ENCODE results near the gene RGS9.
"Not testable (repeated sequence)": the region's sequence is repeated elsewhere in the genome, so short reads cannot be mapped to it uniquely, and the experiment has no call there.

The RGS9 gene

DNA sequence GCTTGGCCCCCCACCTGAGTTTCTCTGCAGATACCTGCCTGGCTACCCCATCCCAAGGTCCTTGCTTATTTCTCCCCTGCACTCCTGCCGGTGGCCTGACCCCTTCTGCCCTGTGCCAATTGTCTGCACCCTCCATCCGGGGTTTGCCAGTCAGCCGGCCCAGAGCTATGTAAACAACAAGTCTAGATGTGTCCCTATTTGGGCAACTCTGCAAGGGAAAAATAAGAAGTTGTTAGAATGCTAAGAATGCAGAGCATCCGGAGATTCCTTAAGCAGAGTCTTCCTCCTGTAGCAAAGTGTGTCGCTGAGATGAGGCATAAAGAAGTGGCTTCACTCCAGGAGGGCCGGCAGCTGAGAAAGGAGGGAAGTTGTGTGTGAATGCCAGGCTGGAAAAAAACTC, 46.6 kb downstream of the RGS9 start:
- DNase-seq (ENCODE audit: low read depth in 2 of 2) = no peak

DNA sequence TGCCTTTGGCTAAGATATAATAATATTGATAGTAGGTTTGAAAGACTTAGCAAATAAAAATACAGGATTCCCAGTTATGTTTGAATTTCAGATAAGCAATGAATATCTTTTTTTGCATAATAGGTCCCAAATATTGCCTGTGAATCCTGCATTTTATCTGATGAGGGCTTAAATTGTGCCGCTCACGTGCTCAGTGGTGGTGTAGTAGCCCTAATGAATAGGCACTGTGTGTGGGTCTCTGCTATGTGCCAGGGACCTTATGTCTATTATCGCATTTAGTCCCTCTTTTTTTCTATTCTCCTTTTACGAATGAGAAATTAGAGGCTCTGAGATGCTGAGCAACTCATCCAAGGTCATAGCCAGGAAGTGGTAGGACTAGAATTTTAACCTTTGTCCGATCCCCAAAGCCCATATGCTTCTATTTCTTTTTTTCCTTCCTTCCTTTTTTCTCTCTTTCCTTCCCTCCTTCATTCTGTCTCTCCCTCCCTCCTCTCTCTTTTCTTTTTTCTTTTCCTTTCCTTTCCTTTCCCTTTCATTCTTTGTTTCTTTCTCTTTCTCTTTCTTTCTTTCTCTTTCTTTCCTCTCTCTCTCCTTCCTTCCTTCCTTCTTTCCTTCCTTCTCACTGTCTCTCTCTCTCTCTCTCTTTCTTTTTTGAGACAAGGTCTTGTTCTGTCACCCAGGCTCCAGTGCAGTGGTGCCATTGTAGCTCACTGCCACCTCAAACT, 47.2 kb downstream of the RGS9 start:
- no peak for DNase-seq (ENCODE audit: low read depth in 2 of 2)

GRCh38 chr17:65185062-65185461, 47.9 kb downstream of the RGS9 start:
- no peak for DNase-seq (ENCODE audit: low read depth in 2 of 2)

GRCh38 chr17:65185668-65186382, 48.7 kb downstream of the RGS9 start:
- no peak for DNase-seq (ENCODE audit: low read depth in 2 of 2)

GRCh38 chr17:65190467-65191097, 53.4 kb downstream of the RGS9 start:
- no peak for DNase-seq (ENCODE audit: low read depth in 2 of 2)

GRCh38 chr17:65191811-65192740, 54.9 kb downstream of the RGS9 start:
- DNase-seq (ENCODE audit: low read depth in 2 of 2) = no peak

DNA sequence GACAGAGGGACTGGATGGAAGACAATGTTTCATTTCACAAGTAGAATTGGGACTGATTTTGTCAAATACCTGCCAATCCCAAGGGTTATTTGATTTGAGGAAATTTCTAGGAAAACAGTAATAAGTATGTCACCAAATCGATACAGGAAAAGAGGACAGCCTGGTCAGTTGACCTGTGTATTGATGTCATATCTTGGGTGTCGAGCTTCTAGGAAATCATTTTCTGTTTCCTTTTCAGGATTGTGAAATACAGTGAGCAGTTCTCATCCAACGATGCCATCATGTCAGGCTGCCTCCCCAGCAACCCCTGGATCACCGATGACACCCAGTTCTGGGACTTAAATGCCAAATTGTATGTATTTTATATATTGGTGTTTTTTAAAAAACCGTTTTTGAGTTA, 56.1 kb downstream of the RGS9 start:
- DNase-seq (ENCODE audit: low read depth in 2 of 2) = no peak

DNA sequence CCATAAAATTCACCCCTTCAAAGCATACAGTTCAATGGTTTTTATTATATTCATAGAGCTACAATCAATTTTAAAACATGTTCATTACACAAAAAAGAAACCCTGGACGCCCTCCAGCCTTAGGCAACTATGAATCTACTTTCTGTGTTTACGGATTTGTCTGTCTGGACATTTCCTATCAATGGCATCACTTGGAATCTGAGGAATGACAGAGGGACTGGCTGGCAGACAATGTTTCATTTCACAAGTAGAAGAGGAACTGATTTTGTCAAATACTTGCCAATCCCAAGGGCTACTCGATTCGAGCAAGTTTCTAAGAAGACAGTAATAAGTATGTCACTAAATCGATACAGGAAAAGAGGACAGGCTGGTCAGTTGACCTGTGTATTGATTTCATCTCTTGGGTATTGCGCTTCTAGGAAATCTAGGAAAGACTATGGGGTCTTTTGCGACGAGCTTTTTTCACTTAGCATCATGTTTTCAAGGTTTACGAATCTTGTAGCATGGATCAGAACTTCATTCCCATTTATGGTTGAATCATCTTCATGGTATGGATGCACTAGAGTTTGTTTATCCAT, 56.6 kb downstream of the RGS9 start:
- no peak for DNase-seq (ENCODE audit: low read depth in 2 of 2)

DNA sequence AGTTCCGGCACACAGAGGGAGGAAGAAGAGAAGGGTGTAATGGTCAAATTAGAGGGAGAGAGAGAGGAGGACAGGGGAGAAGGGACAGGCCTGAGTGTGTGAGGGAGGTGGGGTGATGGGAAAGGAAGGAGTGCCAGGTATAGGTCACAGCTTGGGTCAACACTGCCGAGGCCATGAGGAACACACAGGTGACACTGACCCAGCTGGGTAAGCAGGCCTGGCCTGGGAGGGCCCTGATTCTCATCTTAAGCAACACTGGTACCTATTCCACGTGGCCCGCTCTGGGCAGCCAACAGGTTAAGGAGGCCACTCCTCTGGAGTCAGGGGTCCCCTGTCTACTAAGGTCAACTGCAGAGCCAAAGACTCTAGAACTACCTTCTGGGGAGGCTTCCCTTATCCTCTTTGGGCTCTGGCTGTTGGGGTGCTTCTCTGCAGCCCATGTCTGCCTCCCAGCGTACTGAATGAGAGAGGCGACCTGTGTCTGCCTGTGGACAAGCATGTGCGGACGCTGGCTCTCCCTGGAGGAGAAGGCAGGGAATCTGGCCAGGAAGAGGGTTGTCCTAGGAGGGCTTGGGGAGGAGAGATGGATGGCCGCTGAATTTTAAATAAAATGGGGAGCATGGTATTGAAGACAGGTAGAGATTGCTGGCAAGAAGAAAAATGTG, 57.6 kb downstream of the RGS9 start:
- no peak for DNase-seq (ENCODE audit: low read depth in 2 of 2)

DNA sequence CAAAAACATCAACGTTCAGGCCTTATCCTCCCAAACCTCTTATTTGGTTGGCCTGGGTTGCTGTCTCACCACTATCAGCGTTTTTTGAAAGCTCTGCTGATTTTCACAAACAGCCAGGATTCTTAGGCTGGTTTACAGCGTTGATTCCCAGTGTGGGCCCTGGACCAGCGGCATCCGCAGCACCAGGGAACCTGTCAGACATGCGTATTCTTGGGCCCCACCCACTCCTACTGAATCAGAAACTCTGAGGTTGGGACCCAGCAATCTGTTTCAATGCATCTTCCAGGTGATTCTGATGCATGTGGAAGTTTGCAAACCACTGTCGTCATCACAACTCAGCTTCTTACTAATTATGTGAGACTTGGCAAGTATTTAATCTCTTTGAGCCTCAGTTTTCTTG, 58.5 kb downstream of the RGS9 start:
- DNase-seq (ENCODE audit: low read depth in 2 of 2) = no peak

GRCh38 chr17:65196617-65197016, 59.4 kb downstream of the RGS9 start:
- no peak for DNase-seq (ENCODE audit: low read depth in 2 of 2)

DNA sequence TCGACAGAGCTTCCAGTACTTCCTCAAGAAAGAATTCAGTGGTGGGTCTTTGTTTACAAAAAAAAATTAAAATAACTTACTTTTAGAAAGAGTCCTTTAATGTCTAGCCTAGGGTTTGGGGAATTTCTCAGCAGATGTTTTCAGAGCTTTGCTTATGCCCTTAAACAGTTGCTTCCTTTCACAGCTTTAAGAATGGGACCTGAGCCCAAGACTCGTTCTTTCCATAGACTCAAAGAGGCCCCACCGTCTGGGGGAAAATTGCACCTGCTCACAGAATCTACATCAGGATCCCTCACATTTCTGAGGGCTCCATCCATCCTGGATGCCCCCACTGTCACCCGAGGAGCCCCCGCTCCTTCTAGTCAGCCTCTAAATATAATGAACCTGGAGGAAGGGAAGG, 60.0 kb downstream of the RGS9 start:
- DNase-seq (ENCODE audit: low read depth in 2 of 2) = no peak

- DNase-seq (ENCODE audit: low read depth in 2 of 2) = no peak
Observed at GRCh38 chr17:65198653-65199382, 61.6 kb downstream of the RGS9 start.

- no peak for DNase-seq (ENCODE audit: low read depth in 2 of 2)
Observed at GRCh38 chr17:65201331-65201730, 64.2 kb downstream of the RGS9 start.

DNA sequence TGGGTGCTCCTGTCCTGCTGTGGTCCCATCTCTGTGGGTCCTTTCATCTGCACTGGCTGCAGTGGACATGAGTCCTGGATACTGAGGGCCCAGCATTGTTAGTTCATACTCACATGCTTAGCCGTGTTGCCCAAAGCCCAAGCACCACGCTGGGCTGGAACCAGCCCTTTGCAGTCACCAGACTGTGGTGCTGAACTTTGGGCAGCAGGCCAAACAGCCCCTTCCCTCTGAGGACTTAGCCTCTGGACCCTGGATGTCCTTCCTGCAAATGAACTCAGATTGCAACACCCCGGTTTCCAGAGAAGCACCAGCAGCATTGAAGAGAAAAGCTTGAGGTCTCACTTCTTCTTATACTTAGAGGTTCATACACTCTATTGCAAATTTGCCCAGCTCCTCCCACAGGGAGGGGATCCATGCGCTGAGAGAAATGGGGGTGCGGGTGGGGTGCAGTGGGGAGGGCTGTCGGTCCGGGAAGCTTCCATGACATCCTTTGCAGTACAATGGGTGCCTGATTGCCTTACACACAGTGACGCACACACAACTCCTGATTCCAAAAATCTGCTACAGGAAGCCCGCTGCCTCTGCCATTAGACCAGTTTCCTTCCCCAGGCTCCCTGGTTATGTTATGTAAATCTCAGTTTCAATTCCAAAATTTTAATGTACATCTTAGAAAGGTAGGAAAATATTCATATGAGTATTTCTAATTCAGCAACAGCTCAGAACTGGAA, 65.8 kb downstream of the RGS9 start:
- no peak for DNase-seq (ENCODE audit: low read depth in 2 of 2)

- no peak for DNase-seq (ENCODE audit: low read depth in 2 of 2)
Observed at GRCh38 chr17:65204001-65204400, 66.8 kb downstream of the RGS9 start.

DNA sequence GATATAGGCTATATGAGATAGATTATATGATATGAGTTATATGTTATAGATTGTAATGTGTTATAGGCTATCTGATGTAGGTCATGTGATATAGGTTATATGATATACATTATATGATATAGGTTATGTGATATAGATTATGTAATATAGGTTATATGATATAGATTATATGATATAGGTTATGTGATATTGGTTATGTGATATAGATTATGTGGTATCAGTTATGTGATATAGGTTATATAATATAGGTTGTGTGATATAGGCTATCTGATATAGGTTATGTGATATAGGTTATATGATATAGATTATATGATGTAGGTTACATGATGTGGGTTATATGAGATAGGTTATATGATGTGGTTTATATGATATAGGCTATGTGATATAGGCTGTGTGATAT, 68.5 kb downstream of the RGS9 start:
- DNase-seq (ENCODE audit: low read depth in 2 of 2) = no peak

DNA sequence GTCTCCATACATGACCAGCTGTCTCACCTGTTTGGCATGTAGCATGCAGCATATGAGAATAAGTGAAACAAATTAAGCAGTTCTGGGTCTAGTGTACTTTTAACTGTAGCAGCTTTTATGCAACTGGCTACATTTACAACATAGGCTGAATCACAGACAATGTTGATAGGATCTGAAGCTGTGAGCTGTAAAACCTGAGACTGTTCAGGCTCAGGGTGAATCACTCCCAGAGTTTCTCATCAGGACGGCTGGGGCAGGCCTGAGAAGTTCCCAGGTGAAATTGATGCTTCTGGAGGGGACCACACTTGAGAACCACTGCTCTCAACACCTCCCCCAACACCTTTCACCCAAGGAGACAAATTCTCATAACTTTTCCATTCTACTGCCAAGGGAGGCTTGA, 70.3 kb downstream of the RGS9 start:
- DNase-seq (ENCODE audit: low read depth in 2 of 2) = not testable (repeated sequence)

DNA sequence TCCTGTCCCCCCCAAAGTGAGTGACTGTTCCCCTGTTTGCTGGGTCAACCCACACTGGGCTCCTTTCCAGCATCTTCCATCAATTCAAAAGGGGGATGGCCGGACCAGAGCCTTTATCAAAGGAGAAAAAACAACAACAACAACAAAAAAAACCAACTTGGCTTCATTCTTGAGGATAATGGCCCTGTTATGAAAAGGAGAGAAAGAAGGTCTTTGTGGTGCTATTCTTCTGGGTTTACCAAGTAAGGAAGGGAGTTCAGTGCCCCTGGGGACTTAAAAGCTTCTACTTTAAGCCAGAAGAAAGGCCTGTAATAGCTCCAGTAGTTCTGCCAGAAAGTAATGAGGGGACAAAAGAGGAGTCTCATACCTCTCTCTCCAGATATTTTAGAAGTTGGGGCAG, 71.5 kb downstream of the RGS9 start:
- DNase-seq (ENCODE audit: low read depth in 2 of 2) = no peak

DNA sequence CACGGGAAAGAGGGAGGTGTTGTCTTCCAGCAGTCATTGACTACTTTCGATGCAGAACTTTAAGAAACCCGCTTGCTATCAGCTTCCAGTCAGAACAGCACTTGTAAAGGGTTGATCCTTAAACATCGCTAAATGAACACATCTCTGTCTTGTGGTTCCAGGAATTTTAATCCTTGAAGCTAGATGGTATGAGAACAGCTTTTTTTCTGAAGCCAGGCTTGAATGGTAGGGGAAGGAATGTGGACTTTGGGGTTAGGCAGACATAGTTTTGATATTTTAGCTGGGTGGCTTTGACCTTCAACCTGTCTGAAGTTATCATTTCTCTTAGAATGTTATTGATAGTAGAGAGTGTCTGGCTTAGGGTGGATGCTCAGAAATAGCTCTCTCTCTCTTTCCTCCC, 81.1 kb downstream of the RGS9 start:
- no peak for DNase-seq (ENCODE audit: low read depth in 2 of 2)
